ENCODE measurements around the gene PPP1R7. TPM values are rescaled to one million over a fixed set of nuclear protein-coding genes. Genes with fewer than 3 reads are reported as not detected.

The PPP1R7 gene
- total and polyA plus RNA-seq, 2 of the 4 experiments (the other 2 are of a cell fraction), result 60.8 to 70.0 TPM

GRCh38 chr2:241151934-241152660, 1.8 kb downstream of the PPP1R7 start:
- Histone ChIP-seq H2BK15ac (ENCODE audit: low read depth, low read length) (no peak overlapping the region), H3K27ac (ENCODE audit: insufficient read depth, low read length) (no peak overlapping the region), H2BK5ac (ENCODE audit: low read depth, low read length, poor library complexity, severe bottlenecking) (no peak overlapping the region), H3K14ac (replicated peaks; ENCODE audit: low read depth, low read length) (no peak overlapping the region), H2BK120ac (ENCODE audit: low read depth, low read length) (no peak overlapping the region), H2AFZ (replicated peaks; ENCODE audit: low read length, poor library complexity) (no peak overlapping the region), H3K9me1 (ENCODE audit: insufficient read depth, low read length) (peaks cover 20% of the 10 kb centered on the region), H4K20me1 (ENCODE audit: insufficient read depth, low read length) (peaks cover 22% of the 10 kb centered on the region), H3K56ac (ENCODE audit: extremely low read depth, insufficient read depth, low read length) (no peak overlapping the region), H3K4ac (ENCODE audit: low read depth, low read length) (0 out of 2 replicates have a peak overlapping the region, but pooled peaks have one; percentile 12), H3K9me3 (ENCODE audit: control insufficient read depth, insufficient read depth, low read length) (no peaks in the 10 kb centered on the region), H2AK9ac (replicated peaks; ENCODE audit: low read depth, low read length, poor library complexity) (peak overlapping the region; percentile 95), H3K4me3 (ENCODE audit: insufficient read depth, low read depth, low read length) (no peak overlapping the region), H4K8ac (ENCODE audit: low read depth in 2 of 2, low read length in 2 of 2) (no peak overlapping the region), H2AK5ac (ENCODE audit: low read depth, low read length) (no peak overlapping the region), H4K5ac (ENCODE audit: low read depth, low read length) (no peak overlapping the region), H3K18ac (ENCODE audit: low read depth, low read length) (no peak overlapping the region), H3K79me1 (ENCODE audit: low read depth in 1 of 2, low read length in 2 of 2) (peaks cover 25 to 49% of the 10 kb centered on the region in 2 experiments), H2BK20ac (ENCODE audit: low read depth, low read length) (no peak overlapping the region), H3K23ac (ENCODE audit: low read depth, low read length) (no peak overlapping the region), H3K36me3 (ENCODE audit: control insufficient read depth, insufficient read depth, low read length) (peaks cover 8% of the 10 kb centered on the region), H3K9ac (ENCODE audit: low read depth, low read length) (no peak overlapping the region), H3K4me2 (ENCODE audit: low read depth, low read length) (no peak overlapping the region), H3K27me3 (ENCODE audit: control insufficient read depth, insufficient read depth, low read length) (no peaks in the 10 kb centered on the region), H3K4me1 (ENCODE audit: control insufficient read depth, insufficient read depth, low read length) (peaks cover 7% of the 10 kb centered on the region; the same call in 1 of the 2 replicates), H4K91ac (ENCODE audit: insufficient read depth, low read depth, low read length) (no peak overlapping the region; the same call in 1 of the 2 replicates)
- in situ Hi-C loops (cut with MboI; ENCODE audit: low sequenced_read_pairs) (no loop called here), dilution Hi-C loops (cut with HindIII; ENCODE audit: low sequenced_read_pairs, unreplicated experiment) (no loop called here), intact Hi-C loops (cut with micrococcal nuclease) (loop anchor here (2.0 to 5.0 kb wide), 2 partner anchors 240 to 301 kb away; no protein-coding TSS in a partner anchor)
- ATAC-seq (ENCODE audit: low read depth) (no peak), DNase-seq (peak; percentile 6)
- 83% methylated on average over 3 of the region's 8 CpGs; no CpG with 5 or more reads in 1 of the 2 experiments for WGBS, 2 experiments (ENCODE audit: extremely low coverage in 2 of 2, insufficient read length in 1 of 2)
- CTCF ChIA-PET, result no interaction called here
- no TSS peak for BruUV-seq (replicated peaks)
- TF ChIP-seq BHLHE40 (IDR thresholded peaks at IDR 0.05; ENCODE audit: low read depth, low read length) (peak; percentile 86), RCOR1 (IDR thresholded peaks at IDR 0.05; ENCODE audit: insufficient replicate concordance, low read length) (no peak)
- POLR2A ChIA-PET (ENCODE audit: unreplicated experiment), result no interaction called here

All from IMR-90 (cell line).